ENCODE results near the gene ATXN7L1. TPM values are rescaled to one million over a fixed set of nuclear protein-coding genes. Genes with fewer than 3 reads are reported as not detected.
A peak's percentile ranks its signal among the peaks of the same experiment; 100 is the strongest.

Gene ATXN7L1
- polyA plus RNA-seq, 1 donor = 6.9 TPM

GRCh38 chr7:105649727-105650381 is 226.5 kb downstream of the ATXN7L1 start:
- DNase-seq (ENCODE audit: low read depth) = no peak

- DNase-seq (ENCODE audit: low read depth) = no peak
These were observed 227.6 kb downstream of the ATXN7L1 start for GRCh38 chr7:105648561-105649401.

- DNase-seq (ENCODE audit: low read depth) = no peak
These were observed 228.8 kb downstream of the ATXN7L1 start for GRCh38 chr7:105647591-105647990.

GRCh38 chr7:105644937-105645336 is 231.5 kb downstream of the ATXN7L1 start:
- DNase-seq (ENCODE audit: low read depth) = no peak

GRCh38 chr7:105643851-105644250 is 232.5 kb downstream of the ATXN7L1 start:
- DNase-seq (ENCODE audit: low read depth) = no peak

- no peak for DNase-seq (ENCODE audit: low read depth)
These were observed 233.0 kb downstream of the ATXN7L1 start for GRCh38 chr7:105643384-105643783.

GRCh38 chr7:105642264-105642663 is 234.1 kb downstream of the ATXN7L1 start:
- no peak for DNase-seq (ENCODE audit: low read depth)

GRCh38 chr7:105640956-105641810 is 235.2 kb downstream of the ATXN7L1 start:
- no peak for DNase-seq (ENCODE audit: low read depth)

GRCh38 chr7:105639667-105640493 is 236.5 kb downstream of the ATXN7L1 start:
- DNase-seq (ENCODE audit: low read depth) = no peak

GRCh38 chr7:105638902-105639495 is 237.4 kb downstream of the ATXN7L1 start:
- no peak for DNase-seq (ENCODE audit: low read depth)

GRCh38 chr7:105638334-105638733 is 238.1 kb downstream of the ATXN7L1 start:
- no peak for DNase-seq (ENCODE audit: low read depth)

- no peak for DNase-seq (ENCODE audit: low read depth)
These were observed 238.6 kb downstream of the ATXN7L1 start for GRCh38 chr7:105637755-105638154.

GRCh38 chr7:105636982-105637381 is 239.4 kb downstream of the ATXN7L1 start:
- DNase-seq (ENCODE audit: low read depth) = no peak

- DNase-seq (ENCODE audit: low read depth) = no peak
These were observed 241.2 kb downstream of the ATXN7L1 start for GRCh38 chr7:105635197-105635596.

- DNase-seq (ENCODE audit: low read depth) = no peak
These were observed 250.4 kb downstream of the ATXN7L1 start for GRCh38 chr7:105625986-105626385.

- DNase-seq (ENCODE audit: low read depth) = no peak
These were observed 252.5 kb downstream of the ATXN7L1 start for GRCh38 chr7:105623906-105624305.

- no peak for DNase-seq (ENCODE audit: low read depth)
These were observed 253.0 kb downstream of the ATXN7L1 start for GRCh38 chr7:105623378-105623777.

- peak; percentile 6 for DNase-seq (ENCODE audit: low read depth)
These were observed 254.2 kb downstream of the ATXN7L1 start for GRCh38 chr7:105622106-105622731.

- DNase-seq (ENCODE audit: low read depth) = peak; percentile 50
These were observed 254.8 kb downstream of the ATXN7L1 start for GRCh38 chr7:105621617-105622016.

GRCh38 chr7:105621176-105621575 is 255.2 kb downstream of the ATXN7L1 start:
- DNase-seq (ENCODE audit: low read depth) = no peak
